ENCODE data around the gene PRR27. TPM values are rescaled to one million over a fixed set of nuclear protein-coding genes. Genes with fewer than 3 reads are reported as not detected.

The PRR27 gene
- total RNA-seq, 1 donor from 2014 or later = not detected

DNA sequence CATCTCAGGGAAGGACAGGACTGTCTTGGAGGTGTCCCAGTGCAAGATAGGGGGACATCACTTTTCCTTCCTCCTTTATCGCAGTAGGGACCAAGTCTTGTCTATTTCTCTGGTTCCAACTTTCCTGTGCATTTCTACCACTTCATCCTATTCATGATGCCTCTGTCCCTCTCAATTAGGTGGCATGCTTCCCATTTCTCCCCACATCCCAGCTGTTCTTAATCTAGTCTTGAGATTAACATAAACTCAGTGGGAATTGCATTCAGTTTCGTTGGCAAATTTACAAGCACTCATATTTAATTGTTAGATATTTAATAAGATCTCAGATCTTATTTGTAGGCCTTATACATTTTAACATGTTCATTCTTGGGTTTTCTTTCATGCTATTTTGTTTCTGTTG is 25.8 kb downstream of the PRR27 start:
- DNase-seq (ENCODE audit: low spot score in 2 of 2) = no peak
- Histone ChIP-seq H3K4me1 (no peaks in the 10 kb centered on the region), H3K27me3 (no peaks in the 10 kb centered on the region), H3K9me3 (no peaks in the 10 kb centered on the region), H3K36me3 (no peaks in the 10 kb centered on the region), H3K4me3 (no peak overlapping the region), H3K27ac (no peak overlapping the region)
- intact Hi-C loops (cut with DNase I) = no loop called here
- TF ChIP-seq, protein P1, sequence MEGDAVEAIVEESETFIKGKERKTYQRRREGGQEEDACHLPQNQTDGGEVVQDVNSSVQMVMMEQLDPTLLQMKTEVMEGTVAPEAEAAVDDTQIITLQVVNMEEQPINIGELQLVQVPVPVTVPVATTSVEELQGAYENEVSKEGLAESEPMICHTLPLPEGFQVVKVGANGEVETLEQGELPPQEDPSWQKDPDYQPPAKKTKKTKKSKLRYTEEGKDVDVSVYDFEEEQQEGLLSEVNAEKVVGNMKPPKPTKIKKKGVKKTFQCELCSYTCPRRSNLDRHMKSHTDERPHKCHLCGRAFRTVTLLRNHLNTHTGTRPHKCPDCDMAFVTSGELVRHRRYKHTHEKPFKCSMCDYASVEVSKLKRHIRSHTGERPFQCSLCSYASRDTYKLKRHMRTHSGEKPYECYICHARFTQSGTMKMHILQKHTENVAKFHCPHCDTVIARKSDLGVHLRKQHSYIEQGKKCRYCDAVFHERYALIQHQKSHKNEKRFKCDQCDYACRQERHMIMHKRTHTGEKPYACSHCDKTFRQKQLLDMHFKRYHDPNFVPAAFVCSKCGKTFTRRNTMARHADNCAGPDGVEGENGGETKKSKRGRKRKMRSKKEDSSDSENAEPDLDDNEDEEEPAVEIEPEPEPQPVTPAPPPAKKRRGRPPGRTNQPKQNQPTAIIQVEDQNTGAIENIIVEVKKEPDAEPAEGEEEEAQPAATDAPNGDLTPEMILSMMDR (IDR thresholded peaks at IDR 0.05) = no peak

DNA sequence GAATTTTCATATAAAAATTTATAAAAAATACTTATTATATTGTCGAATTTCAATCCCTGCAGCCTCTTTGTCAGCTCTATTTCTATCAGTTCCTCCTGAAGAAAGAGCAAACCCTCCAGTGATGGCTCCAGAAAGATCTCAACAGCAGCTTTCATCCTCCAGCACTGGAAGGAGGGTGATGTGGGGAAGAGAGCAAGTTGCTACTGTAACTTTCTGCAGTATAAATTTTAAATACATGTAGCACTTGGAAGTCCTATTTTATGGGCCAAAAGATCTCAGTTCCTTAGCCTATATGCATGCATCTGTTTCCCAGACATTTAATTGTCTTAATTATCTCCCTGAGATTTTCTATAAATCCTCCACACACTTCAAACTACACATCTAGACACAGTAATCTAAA is 27.8 kb downstream of the PRR27 start:
- TF ChIP-seq, protein P1 (IDR thresholded peaks at IDR 0.05) = no peak
- intact Hi-C loops (cut with DNase I) = no loop called here
- Histone ChIP-seq H3K4me3 (no peak overlapping the region), H3K27ac (no peak overlapping the region), H3K9me3 (no peaks in the 10 kb centered on the region), H3K4me1 (no peaks in the 10 kb centered on the region), H3K36me3 (no peaks in the 10 kb centered on the region), H3K27me3 (no peaks in the 10 kb centered on the region)
- DNase-seq (ENCODE audit: low spot score in 2 of 2) = no peak

DNA sequence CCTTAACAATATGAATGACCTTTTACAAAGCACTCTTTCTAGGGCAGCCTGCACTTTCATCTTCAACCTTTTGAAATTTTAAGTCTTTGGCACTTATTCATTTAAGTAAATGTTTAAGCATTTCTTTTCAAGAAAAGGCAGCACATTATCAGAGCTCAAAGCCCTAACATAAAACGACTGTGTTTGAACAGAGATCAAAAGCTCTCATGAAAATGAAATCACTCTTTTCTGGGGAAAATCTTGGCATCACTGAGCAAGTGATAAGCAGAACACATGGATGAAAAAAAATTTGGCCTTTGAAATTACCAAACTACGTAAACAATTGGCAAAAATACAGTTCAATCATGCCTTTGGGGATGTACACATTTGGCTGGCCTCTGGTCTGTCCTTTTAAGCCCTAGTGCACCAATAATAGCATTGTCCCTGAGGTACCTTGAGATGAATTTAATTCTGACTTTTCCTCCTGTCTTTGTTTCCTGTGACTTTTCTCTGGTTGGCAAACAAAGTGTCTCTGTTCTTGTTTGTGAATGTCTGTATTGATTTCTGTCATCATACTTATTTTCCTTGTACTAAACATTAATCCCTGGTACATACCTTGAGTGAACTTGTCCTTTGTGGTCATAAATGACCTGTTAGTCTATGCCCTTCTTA is 28.6 kb downstream of the PRR27 start:
- H3K4me3 ChIP-seq = no peak overlapping the region
- intact Hi-C loops (cut with DNase I) = no loop called here
- H3K36me3 ChIP-seq = no peaks in the 10 kb centered on the region
- no peak for DNase-seq (ENCODE audit: low spot score in 2 of 2)
- H3K27me3 ChIP-seq = no peaks in the 10 kb centered on the region
- TF ChIP-seq, protein P1 (IDR thresholded peaks at IDR 0.05) = no peak
- H3K9me3 ChIP-seq = no peaks in the 10 kb centered on the region
- no peaks in the 10 kb centered on the region for H3K4me1 ChIP-seq
- H3K27ac ChIP-seq = no peak overlapping the region

DNA sequence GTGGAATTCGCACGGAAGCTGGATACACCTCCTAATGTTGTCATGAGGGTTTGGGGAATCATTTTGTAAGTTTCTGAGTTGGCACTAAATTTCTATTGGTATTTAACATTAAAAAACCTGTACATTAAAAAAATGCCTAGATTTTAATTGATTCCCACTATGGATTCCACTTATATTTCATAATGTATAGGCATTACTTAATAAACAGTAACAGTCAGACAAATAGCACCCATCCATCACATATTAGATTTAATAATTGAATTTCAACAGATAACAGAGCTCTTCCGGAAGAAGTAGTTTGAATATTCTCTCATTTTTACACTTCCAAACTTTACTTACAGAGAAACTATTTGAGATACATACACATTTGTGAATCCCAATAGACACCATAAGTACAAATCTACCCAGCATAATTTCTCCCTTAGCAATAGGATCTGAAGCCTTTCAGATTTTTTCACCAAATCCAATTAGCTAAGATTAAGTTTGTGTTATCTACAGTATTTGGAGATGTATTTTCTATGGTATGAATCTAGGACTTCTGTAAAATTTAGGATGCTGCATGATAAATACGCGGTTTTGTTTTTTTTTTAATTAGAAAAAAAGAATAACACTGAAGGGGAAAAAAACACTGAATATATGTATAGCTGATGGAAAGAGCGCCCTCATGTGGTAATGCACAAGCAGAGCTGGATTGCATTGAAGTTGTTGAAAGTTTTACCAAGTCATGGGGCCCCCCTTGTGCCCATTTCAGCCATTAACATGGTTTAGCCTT is 29.3 kb downstream of the PRR27 start:
- no peak for DNase-seq (ENCODE audit: low spot score in 2 of 2)
- intact Hi-C loops (cut with DNase I) = no loop called here
- H3K27ac ChIP-seq = no peak overlapping the region
- no peaks in the 10 kb centered on the region for H3K9me3 ChIP-seq
- H3K4me3 ChIP-seq = no peak overlapping the region
- H3K27me3 ChIP-seq = no peaks in the 10 kb centered on the region
- TF ChIP-seq, protein P1 (IDR thresholded peaks at IDR 0.05) = peak in 1 of 3 experiments; percentile 16
- H3K4me1 ChIP-seq = no peaks in the 10 kb centered on the region
- H3K36me3 ChIP-seq = no peaks in the 10 kb centered on the region

DNA sequence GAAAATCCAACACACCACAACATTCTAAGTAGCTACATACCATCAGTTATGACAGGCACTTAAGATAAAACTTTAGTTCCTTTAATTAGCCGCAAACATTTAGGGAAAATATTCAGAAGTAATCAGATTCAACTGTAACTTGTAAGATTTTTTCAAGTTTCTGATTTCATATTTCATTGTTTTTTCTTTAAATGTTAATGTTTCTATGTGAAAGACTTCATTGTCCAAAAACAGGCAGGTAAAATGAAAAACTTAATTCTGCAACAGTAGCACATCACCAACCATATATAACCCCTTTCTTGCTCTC is 29.9 kb downstream of the PRR27 start:
- no peaks in the 10 kb centered on the region for H3K9me3 ChIP-seq
- no peaks in the 10 kb centered on the region for H3K36me3 ChIP-seq
- no peaks in the 10 kb centered on the region for H3K27me3 ChIP-seq
- intact Hi-C loops (cut with DNase I) = no loop called here
- TF ChIP-seq, protein P1 (IDR thresholded peaks at IDR 0.05) = no peak
- H3K27ac ChIP-seq = no peak overlapping the region
- no peaks in the 10 kb centered on the region for H3K4me1 ChIP-seq
- no peak overlapping the region for H3K4me3 ChIP-seq
- no peak for DNase-seq (ENCODE audit: low spot score in 2 of 2)

All from ascending aorta (tissue), 2 donors.